Liver (tissue), 3 donors: ENCODE measurements around the gene DCLK2.

ENCODE experiments used
- CTCF ChIP-seq: fragments of 150-350 bp; IDR thresholded peaks from 2 replicates; pipeline ENCODE4 v1.5.1; 2017; ENCODE audit warnings: improper control_type of control experiment, low read depth, low read length; ENCODE audit not compliant: missing input control
- EGR1 ChIP-seq, 2 donors: IDR thresholded peaks; 2 replicates each; pipeline ENCODE4 v1.6.1; 2016 to 2018; ENCODE audit warnings: antibody characterized with exemption in 2 of 2, low read depth in 2 of 2
- FOXA1 ChIP-seq: IDR thresholded peaks from 2 replicates; pipeline ENCODE4 v1.6.1; 2016; ENCODE audit warnings: antibody characterized with exemption
- GABPA ChIP-seq, 2 donors: IDR thresholded peaks in 1 of 2; conservative IDR thresholded peaks in 1 of 2; 2 replicates each; pipeline ENCODE4 v1.6.1; 2016; ENCODE audit warnings: antibody characterized with exemption in 2 of 2, mild to moderate bottlenecking in 1 of 2, moderate library complexity in 1 of 2
- HNF4A ChIP-seq, 2 donors: conservative IDR thresholded peaks; 2 replicates each; pipeline ENCODE4 v1.6.1; 2016; ENCODE audit warnings: antibody characterized with exemption in 2 of 2, mild to moderate bottlenecking in 2 of 2
- JUND ChIP-seq, 2 donors: IDR thresholded peaks; 2 replicates each; pipeline ENCODE4 v1.6.1; 2016; ENCODE audit warnings: antibody characterized with exemption in 2 of 2
- REST ChIP-seq: IDR thresholded peaks from 2 replicates; pipeline ENCODE4 v1.6.1; 2016; ENCODE audit warnings: antibody characterized with exemption, mild to moderate bottlenecking
- SP1 ChIP-seq: IDR thresholded peaks from 2 replicates; pipeline ENCODE4 v1.6.1; 2018; ENCODE audit warnings: antibody characterized with exemption, mild to moderate bottlenecking
- TAF1 ChIP-seq: conservative IDR thresholded peaks from 2 replicates; pipeline ENCODE4 v1.6.1; 2016; ENCODE audit warnings: antibody characterized with exemption, mild to moderate bottlenecking
- YY1 ChIP-seq: IDR thresholded peaks from 2 replicates; pipeline ENCODE4 v1.6.1; 2016; ENCODE audit warnings: antibody characterized with exemption, mild to moderate bottlenecking
- donor health status: healthy.
- donor health status: healthy.

DNA sequence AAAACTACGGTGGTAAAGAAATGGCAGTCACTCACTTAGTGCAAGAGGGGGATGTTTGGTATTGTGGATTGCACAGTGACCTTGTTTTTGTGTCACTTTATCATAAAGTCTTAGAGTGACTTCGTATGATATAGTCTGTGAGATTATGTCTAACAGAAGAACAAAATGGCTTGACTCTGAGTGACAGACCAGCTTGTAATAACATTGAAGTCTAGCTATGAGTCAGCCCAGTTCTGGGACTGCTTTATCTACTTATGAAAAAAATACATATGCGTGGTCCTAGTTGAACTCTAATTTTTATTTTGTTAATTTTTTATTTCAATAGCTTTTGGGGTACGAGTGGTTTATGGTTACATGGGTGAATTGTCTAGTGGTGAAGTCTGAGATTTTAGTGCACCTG lies 20.0 kb downstream of the DCLK2 start:
- TF ChIP-seq TAF1, result no peak
- no peak for TF ChIP-seq CTCF
- TF ChIP-seq SP1, result no peak
- no peak for TF ChIP-seq YY1
- TF ChIP-seq EGR1 (IDR thresholded peaks at IDR 0.05; ENCODE audit: low read depth in 2 of 2), result no peak
- no peak for TF ChIP-seq FOXA1
- no peak for TF ChIP-seq HNF4A (conservative IDR thresholded peaks at IDR 0.05)
- TF ChIP-seq JUND (IDR thresholded peaks at IDR 0.05), result no peak
- TF ChIP-seq GABPA (IDR thresholded peaks at IDR 0.05 in 1 of 2, conservative IDR thresholded peaks at IDR 0.05 in 1 of 2), result no peak
- TF ChIP-seq REST, result no peak
